Urinary bladder (tissue), 2 donors: ENCODE data around the gene SLC4A1. TPM values are rescaled to one million over a fixed set of nuclear protein-coding genes. Genes with fewer than 3 reads are reported as not detected.

ENCODE experiments used
- polyA plus RNA-seq: library from polyadenylated mRNA; stranded (reverse); fragments of 200-250 nt; gene quantifications from one replicate; pipeline ENCODE4 v1.2.3, GENCODE V29; 2013
- small RNA-seq: library from RNA; depleted of rRNA; stranded (forward); fragments of <200 nt; gene quantifications from one replicate; pipeline ENCODE3, GENCODE V24; 2014
- total RNA-seq: library from RNA; depleted of rRNA; stranded (reverse); fragments of >200 nt; gene quantifications from one replicate; pipeline ENCODE4 v1.2.3, GENCODE V29; 2014
- donor health status: healthy.

SLC4A1 gene
- total and polyA plus RNA-seq, 2 donors = 6.7 TPM; not detected in 1

Small RNAs within 50 kb of the gene (small RNA-seq; reads per million reads assigned to genes)
- gene MIR6782 (not detected), gene RF00012 (not detected), gene RN7SL507P (not detected), gene RNU6-453P (not detected)

Other genes with a start within 250 kb of the SLC4A1 start
- gene LSM12, start 201.5 kb downstream of the SLC4A1 start, total RNA-seq = 17.2 TPM
- 20.9 TPM for gene LSM12, start 201.5 kb downstream of the SLC4A1 start, polyA plus RNA-seq
- 10.5 TPM for gene G6PC3, start 197.4 kb downstream of the SLC4A1 start, total RNA-seq
- gene G6PC3, start 197.4 kb downstream of the SLC4A1 start, polyA plus RNA-seq = 86.1 TPM
- gene HDAC5, start 144.5 kb downstream of the SLC4A1 start, total RNA-seq = 26.9 TPM
- 43.3 TPM for gene HDAC5, start 144.5 kb downstream of the SLC4A1 start, polyA plus RNA-seq
- gene HROB, start 126.2 kb downstream of the SLC4A1 start, total RNA-seq = 1.5 TPM
- 0.87 TPM for gene HROB, start 126.2 kb downstream of the SLC4A1 start, polyA plus RNA-seq
- gene ASB16, start 97.4 kb downstream of the SLC4A1 start, total RNA-seq = 0.69 TPM
- 1.2 TPM for gene ASB16, start 97.4 kb downstream of the SLC4A1 start, polyA plus RNA-seq
- 20.2 TPM for gene TMUB2, start 81.2 kb downstream of the SLC4A1 start, total RNA-seq
- 48.7 TPM for gene TMUB2, start 81.2 kb downstream of the SLC4A1 start, polyA plus RNA-seq
- 20.0 TPM for gene ATXN7L3, start 68.3 kb downstream of the SLC4A1 start, total RNA-seq
- 47.4 TPM for gene ATXN7L3, start 68.3 kb downstream of the SLC4A1 start, polyA plus RNA-seq
- gene UBTF, start 48.5 kb downstream of the SLC4A1 start, total RNA-seq = 54.4 TPM
- 76.9 TPM for gene UBTF, start 48.5 kb downstream of the SLC4A1 start, polyA plus RNA-seq
- gene RUNDC3A, start 40.5 kb upstream of the SLC4A1 start, total RNA-seq = 2.0 TPM
- 1.8 TPM for gene RUNDC3A, start 40.5 kb upstream of the SLC4A1 start, polyA plus RNA-seq
- gene SLC25A39, start 56.7 kb upstream of the SLC4A1 start, total RNA-seq = 27.9 TPM
- gene SLC25A39, start 56.7 kb upstream of the SLC4A1 start, polyA plus RNA-seq = 74.9 TPM
- gene GRN, start 77.2 kb upstream of the SLC4A1 start, total RNA-seq = 155 TPM
- gene GRN, start 77.2 kb upstream of the SLC4A1 start, polyA plus RNA-seq = 241 TPM
- 5.7 TPM for gene FAM171A2, start 95.7 kb upstream of the SLC4A1 start, total RNA-seq
- gene FAM171A2, start 95.7 kb upstream of the SLC4A1 start, polyA plus RNA-seq = 0.84 TPM
- 2.3 TPM for gene ITGA2B, start 121.5 kb upstream of the SLC4A1 start, total RNA-seq
- gene ITGA2B, start 121.5 kb upstream of the SLC4A1 start, polyA plus RNA-seq = 0.56 TPM
- 63.4 TPM for gene GPATCH8, start 235.3 kb upstream of the SLC4A1 start, total RNA-seq
- gene GPATCH8, start 235.3 kb upstream of the SLC4A1 start, polyA plus RNA-seq = 19.3 TPM